Activated CD4-positive, alpha-beta T cell treated with anti-CD3 and anti-CD28 coated beads, Interleukin-2, amount 50 U/mL, for 24 hours (primary cell): Measurements from ENCODE around the gene PCBP1.
"Not testable (repeated sequence)": the region's sequence is repeated elsewhere in the genome, so short reads cannot be mapped to it uniquely, and the experiment has no call there.

Experiments used
- DNase-seq, 2 donors: peaks; one replicate each; pipeline ENCODE4 v3.0.0-alpha.2; 2020; ENCODE audit warnings: low read depth in 1 of 2, low spot score in 1 of 2

The PCBP1 gene

DNA sequence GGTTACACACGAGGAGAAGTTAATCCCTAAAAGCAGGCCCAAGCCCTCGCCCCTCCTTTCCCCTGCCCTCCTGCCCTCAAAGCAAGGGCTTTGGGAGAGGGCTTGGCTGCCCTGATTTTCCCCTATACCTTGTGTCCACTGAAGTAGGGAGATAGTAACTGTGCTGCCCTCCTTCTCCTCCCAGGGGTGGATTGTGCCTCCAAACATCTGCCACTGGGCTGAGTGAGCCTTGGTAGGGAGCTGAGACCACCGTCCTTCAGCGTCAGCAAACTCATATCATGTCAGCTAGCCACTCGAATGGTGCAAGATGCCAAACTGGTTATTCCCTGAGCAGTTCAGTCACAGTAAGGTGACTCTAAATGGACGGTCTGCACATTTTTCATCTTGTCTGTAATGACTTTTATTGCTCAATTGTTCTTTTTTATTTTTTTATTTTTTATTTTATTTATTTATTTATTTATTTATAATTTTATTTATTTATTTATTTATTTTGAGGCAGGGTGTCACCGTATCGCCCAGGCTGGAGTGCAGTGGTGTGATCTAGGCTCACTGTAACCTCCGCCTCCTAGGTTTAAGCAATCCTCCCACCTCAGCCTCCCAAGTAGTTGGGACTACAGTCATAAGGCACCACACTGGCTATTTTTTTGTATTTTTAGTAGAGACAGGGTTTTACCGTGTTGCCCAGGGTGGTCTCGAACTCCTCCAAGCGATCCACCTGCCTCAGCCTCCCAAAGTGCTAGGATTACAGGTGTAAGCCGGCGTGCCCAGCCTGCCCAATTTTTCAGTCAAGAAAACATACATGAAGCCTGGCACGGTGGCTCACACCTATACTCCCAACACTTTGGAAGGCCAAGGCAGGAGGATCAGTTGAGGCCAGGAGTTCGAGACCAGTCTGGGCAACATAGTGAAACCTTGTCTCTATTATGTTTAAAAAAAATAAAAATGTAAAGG is 8.7 kb downstream of the PCBP1 start:
- DNase-seq, result no peak

DNA sequence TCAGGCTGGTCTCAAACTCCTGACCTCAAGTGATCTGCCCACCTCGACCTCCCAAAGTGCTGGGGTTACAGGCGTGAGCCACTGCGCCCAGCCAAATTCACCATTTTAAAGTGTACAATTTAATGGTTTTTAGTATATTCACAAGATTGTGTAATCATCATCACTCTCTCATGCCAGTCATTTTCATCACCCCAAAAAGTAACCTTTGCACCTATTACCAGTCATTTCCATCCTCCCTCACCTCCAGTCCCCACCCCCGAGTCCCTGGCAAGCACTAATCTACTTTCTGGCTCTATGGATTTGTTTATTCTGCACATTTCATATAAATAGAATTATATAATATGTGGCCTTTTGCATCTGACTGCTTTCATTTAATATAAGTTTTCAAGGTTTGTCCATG is 10.8 kb downstream of the PCBP1 start:
- DNase-seq, result no peak

DNA sequence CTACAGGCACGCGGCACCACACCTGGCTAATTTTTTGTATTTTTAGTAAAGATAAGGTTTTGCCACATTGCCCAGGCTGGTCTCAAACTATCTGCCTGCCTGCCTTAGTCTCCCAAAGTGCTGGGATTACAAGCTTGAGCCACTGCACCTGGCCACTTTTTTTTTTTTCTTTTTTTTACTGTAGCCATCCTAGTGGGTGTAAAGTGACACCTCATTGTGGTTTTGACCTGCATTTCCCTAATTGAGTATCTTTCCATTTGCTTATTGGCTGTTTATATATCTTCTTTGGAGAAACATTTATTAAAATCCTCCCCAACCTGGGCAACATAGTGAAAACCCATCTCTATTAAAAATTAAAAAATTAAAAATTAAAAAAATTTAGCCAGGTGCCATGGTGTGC is 12.0 kb downstream of the PCBP1 start:
- no peak for DNase-seq

DNA sequence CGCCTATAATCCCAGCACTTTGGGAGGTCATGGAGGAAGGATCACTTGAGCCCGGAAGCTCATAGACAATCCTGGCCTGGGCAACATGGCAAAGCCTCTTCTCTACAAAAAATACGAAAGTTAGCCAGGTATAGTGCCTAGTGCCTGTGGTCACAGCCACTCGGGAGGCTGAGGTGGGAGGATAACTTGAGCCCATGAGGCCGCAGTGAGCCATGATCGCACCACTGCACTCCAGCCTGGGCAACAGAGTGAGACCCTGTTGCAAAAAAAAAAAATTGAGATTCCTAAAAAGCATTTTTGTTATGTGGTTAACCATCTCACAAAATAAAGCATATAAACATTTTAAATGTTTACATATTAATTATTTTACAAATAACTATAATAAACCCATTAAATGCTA is 13.9 kb downstream of the PCBP1 start:
- no peak for DNase-seq

DNA sequence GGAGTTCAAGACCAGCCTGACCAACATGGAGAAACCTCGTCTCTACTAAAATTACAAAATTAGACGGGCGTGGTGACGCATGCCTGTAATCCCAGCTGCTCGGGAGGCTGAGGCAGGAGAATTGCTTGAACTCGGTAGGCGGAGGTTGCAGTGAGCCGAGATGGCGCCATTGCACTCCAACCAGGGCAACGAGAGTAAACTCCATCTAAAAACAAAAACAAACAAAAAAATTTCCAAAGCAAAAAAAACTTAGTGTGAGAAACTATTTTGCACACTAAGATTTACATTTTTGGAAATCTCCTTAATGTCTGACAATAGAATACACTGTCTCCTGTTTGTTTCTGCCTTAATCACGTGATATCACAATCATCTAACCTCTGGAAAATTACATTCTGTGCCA is 14.4 kb downstream of the PCBP1 start:
- not testable (repeated sequence) for DNase-seq

DNA sequence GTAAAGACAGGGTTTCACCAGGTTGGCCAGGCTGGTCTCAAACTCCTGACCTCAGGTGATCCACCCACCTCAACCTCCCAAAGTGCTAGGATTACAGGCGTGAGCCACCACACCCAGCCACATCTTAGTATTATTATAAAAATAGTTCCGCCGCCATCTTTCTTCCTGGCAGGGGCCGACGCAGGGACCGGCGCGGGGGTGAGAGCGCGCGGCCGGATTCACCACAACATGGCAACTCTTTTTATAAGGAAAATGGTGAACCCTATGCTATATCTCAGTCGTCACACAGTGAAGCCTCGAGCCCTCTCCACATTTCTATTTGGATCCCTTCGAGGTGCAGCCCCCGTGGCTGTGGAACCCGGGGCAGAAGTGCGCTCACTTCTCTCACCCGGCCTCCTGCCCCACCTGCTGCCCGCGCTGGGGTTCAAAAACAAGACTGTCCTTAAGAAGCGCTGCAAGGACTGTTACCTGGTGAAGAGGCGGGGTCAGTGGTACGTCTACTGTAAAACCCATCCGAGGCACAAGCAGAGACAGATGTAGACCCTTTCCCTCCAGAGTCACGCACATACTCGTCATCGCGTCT is 15.1 kb downstream of the PCBP1 start:
- DNase-seq, result not testable (repeated sequence)

DNA sequence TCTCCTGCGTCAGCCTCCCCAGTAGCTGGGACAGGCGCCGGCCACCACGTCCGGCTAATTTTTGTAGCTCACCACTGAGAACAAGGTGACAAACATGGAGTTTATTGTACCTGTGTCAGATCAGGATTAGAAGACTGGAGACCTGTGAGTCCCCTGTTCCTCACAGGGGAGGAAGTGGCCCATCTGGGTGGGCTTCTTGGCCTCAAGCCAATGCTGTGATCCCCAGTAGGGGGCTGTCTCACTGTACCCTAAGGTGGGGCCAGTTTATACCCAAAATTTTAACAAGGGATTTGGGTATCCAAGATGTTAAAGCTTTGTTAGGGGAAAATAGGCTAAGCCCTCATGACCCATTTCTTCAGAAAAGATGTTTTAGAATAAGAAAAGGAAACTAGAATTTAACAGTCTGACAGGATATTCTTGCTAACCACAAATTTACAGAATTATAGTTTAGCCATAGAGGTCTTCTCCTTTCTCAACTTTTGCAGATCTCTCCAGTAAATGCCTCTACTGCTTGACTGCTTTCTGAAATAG is 16.3 kb downstream of the PCBP1 start:
- no peak for DNase-seq

DNA sequence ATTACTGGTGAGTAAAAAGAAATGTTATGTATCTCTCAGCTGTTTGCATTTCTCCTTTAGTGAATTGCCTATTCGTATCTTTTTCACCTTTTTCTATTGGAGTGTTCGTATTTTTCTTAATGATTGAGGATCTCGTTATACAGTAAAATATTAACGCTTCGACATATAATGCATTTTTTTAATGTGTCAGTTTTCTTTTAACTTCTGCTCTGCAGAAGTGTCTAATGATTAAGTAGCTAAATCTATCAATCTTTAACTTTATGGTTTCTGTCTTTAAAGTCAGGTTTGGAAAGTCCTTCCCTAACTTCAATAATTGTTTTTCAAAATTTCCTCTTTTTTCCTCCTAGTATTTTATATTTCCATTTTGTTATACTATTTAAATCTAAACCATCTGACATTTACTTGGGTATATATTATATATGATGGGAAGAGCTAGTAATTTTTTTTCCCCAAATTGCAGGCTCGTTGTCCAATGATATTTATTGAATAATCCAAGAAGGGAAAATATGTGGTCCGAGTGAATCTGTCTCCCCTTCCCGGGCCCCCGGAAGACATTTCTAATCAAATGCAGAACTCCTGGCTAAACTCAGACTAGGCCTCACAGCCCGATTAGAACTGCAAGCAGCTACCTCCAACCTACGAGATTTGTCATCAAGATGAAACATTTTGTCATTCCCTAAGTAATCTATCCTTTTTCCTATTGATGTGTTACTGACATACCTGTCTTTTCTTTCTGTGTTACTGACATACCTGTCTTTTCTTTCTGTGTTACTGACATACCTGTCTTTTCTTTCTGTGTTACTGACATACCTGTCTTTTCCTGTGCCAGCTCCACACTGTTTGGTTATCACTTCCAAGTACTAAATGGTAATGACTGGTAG is 17.2 kb downstream of the PCBP1 start:
- DNase-seq, result peak in 1 of 2 donors; percentile 44

DNA sequence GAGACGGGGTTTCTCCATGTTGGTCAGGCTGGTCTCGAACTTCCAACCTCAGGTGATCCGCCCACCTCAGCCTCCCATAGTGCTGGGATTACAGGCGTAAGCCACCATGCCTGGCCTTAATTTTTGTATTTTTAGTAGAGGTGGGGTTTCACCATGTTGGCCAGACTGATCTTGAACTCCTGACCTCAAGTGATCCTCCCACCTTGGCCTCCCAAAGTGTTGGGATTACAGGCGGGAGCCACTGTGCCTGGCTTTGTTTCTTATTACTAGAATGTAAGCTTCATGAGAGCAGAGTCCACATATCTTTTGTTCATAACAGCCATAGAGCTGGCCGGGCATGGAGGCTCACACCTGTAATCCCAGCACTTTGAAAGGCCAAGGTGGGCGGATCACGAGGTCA is 18.9 kb downstream of the PCBP1 start:
- DNase-seq, result not testable (repeated sequence)

DNA sequence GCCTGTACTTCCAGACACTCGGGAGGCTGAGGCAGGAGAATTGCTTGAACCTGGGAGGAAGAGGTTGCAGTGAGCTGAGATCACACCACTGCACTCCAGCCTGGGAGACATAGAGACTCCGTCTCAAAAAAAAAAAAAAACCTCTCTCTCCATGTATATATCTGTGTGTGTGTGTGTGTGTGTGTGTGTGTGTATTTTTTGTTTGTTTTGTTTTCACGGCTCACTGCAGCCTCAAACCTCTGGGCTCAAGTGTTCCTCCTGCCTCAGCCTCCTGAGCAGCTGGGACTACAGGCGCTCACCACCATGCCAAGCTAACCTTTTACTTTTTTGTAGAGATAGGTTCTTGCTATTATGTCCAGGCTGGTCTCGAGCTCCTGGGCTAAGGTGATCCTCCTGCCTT is 23.1 kb downstream of the PCBP1 start:
- DNase-seq, result not testable (repeated sequence)

DNA sequence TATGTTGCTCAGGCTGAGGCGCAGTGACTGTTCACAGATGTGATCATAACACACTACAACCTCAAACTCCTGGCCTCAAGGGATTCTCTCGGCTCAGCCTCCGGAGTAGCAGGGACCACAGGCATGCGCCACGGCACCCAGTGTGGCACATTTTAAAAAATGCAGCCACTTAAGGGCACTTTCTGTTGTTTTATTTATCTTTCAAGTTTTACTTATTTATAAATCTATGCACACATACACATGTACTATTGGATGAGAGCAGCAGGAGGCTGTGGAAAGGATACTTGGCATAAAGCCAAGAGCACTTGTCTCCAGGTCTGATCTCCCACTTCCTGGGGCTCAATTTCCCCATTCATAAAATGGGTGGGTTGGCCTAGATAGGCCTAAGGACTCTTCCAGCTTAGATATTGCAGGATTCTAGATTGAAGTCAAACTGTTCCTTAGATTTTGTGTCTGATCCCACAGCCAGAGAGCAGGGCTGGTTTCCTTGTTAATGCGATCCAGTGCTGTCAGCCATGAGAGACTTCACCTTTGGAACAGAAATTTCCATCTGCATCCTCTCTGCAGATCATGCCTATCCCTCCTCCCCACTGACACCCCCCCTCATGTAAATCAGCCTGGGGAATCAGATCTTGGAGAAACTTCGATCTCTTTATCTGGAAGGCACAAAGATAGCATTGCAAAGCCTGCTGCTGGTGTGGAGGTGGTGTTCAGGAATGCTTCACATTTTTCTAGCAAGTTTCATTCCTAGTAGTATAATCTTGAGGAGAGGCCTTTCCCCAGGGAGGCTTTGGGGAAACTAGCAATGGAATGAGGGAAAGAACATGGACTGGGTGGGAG is 24.7 kb downstream of the PCBP1 start:
- DNase-seq, result no peak

DNA sequence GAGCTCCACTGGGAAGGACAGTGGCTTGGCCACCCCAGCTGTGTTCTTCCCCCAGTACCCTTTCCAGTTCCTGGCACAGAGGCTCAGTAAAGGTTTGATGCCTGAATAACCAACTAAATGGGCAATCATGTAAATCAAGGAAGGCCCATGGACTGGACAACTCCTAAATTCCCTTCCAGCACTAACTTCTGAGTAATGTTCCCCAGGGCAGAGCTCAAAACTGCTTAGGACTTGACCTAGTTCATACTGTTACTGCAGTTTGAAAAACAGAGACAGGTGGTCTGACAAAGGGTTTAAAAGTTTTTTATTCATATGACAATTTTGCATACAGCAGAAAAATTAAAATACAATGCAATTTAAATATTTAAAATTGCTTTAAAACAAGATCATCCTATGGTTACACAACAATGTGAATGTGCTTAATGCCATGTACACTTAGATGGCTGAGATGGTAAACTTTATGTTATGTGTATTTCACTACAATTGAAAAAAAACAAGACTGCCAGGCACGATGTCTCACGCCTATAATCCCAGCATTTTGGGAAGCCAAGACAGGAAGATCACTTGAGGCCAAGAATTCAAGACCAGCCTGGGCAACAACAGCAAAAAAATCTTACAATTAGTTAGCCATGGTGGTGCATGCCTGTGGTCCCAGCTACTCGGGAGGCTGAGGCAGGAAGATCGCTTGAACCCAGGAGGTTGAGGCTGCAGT is 26.2 kb downstream of the PCBP1 start:
- no peak for DNase-seq

DNA sequence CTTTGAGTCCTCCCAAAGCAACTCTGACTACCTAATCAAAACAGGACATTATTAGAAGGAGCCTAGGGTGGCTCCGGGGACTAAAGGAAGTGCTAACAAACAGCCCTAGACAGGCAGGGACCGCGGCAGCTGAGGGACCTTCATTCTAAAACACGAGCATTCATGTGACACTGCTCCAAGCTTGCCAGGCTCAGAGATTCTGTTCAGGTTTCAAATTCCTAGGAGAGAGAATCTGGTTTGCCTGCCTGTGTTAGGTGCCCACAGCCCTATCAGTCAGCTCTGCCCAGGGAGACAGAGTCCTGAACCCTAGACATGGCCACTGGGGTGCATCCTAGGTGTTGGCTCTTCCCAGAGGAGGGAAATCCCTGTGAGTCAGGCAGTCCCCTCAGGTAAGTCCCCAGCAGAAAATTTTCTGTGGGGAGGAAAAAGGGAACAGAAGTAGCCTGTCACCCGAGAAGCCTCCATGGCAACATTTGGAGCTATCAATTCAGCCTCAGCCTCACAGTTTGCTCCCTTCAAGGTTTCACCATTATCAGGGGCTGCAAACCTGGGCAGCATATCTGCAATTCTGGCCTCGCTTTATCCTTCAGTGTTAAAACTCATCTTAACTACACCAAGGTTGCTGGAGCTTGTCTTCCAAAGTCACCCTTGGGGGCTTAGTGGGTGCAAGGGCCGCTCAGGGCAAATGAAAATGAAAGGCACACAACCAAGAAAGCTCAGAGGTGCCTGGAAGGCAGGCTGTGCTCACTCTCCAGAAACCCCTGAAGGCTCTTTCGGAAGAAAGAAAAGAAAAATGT is 28.6 kb downstream of the PCBP1 start:
- DNase-seq, result no peak

DNA sequence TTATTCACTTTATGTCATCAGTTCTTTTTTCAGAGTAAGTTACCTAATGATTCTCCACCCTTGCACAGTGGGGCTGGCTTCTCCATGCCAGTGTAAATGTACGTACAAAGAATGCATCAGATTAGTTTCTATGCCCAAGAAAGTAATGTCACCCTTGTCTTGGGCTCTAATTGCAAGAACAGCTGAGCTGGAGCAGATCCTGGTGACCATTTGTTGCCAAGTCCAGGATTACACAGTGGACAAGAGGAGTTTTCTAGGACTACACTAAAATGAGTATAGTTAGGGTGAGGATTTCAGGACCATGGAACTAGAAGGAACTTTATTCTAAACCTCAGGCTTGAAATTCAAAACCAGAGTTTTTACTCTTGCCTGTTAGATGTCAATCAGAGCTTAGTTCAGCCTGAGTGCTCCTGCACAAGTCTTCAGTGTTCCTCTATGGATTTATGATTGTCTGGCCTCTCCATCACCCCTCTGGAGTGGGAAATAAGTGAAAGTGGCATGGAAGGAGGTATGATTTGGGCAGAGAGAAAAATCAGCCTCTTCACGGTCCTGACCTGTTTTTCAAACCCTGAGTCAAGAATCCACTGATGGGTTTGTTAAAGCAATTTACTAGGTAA is 29.8 kb downstream of the PCBP1 start:
- DNase-seq, result no peak

DNA sequence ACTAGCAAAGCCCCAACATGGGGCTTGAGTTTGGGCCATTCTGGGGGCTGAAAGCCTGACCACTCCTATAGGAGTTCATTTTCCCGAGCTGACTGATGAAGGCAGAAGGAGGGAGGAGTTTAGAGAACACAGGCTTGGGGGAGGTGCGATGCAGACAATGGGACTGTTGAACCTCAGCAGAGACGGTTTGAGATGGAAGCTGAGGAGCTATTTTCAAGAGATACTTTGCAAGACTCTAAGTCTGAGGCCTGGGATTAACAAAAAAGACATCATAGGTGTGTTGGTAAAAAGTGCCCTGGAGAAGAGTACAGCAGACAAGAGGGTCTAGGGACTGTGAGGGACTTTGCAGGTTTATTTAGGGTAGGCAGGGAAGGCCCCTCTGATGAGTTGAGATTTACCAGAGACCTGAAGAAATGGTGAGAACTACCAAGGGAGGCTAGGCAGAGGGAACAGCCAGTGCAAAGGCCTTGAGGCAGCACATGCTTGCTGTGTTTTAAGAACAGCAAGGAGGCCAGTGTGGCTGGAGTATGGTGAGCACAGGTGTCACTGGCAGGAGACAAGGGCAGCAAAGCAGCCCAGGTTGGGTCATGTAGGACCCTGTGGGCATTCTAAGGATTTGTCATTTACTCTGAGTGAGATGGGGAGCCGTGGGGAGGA is 31.6 kb downstream of the PCBP1 start:
- no peak for DNase-seq

DNA sequence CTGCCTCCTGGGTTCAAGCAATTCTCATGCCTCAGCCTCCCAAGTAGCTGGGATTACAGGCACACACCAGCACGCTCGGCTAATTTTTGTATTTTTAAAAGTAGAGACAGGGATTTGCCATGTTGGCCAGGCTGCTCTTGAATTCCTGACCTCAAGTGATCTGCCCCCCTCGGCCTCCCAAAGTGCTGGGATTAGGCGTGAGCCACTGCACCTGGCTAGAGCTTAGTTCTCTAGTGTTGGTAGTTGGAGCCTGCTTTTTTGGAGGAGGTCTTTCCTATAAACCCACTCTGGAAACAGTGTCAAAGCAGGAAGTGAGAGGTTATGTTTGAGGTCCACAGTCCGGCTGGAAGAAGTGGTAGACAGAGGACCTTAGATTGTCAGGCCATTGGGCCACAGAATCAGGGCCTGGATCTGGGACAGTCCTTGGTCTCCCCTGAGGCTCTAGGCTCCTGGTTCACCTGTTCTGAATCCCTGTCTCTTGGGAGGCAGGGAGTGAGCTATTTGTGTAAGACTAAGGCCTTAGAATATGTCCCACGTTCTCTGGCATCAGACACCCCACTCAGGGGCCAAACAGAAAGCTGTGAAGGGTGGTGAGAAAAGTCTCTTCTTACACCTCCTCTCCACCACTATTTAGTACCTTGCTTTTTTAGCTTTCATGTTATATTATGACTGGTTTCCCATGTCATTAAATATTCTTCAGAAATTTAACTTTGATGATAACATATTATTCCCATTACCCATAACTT is 34.5 kb downstream of the PCBP1 start:
- no peak for DNase-seq

DNA sequence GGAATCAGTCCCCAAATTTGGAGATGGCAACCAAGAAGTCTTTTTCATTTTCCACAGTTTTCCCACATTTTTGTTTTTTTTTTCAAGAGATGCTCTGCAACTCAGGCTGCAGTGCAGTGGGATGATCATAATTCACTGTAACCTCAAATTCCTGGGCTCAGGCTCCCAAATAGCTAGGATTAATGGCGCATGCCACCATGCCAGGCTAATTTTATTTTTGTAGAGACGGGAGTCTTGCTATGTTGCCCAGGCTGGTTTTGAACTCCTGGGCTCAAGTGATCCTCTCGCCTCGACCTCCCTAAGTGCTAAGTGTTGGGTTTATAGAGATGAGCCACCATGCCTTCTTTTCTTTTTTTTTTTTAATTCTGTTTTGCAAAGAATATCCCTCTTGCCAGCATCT is 35.2 kb downstream of the PCBP1 start:
- no peak for DNase-seq
